Activated naive CD4-positive, alpha-beta T cell treated with Interleukin-2 at 50 U/mL for 16 hours (primary cell): ENCODE data around the gene GRM8.

Experiments
- DNase-seq: peaks from one replicate; pipeline ENCODE4 v3.0.0-alpha.2; 2020

Gene GRM8

DNA sequence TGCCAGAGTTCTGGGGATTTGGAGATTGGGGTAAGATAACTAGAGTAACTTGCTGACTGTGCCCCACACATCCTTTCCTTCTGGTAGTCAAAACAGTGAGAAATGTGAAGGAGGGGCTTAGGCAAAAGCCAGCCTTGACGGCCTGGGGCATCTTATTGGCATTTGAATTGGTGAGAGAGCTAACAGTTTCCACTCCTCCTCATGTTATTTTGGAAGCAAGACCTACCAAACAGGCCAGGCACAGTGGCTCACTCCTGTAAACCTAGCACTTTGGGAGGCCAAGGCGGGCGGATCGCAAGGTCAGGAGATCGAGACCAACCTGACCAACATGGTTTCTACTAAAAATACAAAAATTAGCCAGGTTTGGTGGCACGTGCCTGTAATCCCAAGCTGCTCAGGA is 596.6 kb downstream of the GRM8 start:
- no peak for DNase-seq

- DNase-seq, result no peak
Observed at GRCh38 chr7:126637538-126637937, 615.2 kb downstream of the GRM8 start.

DNA sequence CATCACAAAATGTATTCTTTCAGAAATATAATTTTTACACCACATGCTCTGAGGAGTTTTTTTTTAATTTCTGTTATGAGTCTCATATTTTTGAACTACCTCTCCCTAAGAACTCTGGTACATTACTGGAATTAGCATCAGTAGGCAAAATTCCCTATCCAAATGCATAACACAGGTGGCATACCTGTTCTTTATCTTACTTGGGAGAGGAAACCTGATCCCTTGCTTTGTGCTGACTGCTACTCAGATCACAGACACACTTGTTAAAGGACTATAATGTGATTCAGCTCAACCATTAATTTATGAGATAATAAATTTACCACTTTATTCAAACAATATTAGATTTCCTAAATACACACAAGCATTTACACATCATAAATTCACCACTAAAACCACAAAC is 617.2 kb downstream of the GRM8 start:
- DNase-seq, result no peak

- no peak for DNase-seq
Observed at GRCh38 chr7:126608339-126608776, 644.4 kb downstream of the GRM8 start.

- no peak for DNase-seq
Observed at GRCh38 chr7:126606331-126606730, 646.4 kb downstream of the GRM8 start.

DNA sequence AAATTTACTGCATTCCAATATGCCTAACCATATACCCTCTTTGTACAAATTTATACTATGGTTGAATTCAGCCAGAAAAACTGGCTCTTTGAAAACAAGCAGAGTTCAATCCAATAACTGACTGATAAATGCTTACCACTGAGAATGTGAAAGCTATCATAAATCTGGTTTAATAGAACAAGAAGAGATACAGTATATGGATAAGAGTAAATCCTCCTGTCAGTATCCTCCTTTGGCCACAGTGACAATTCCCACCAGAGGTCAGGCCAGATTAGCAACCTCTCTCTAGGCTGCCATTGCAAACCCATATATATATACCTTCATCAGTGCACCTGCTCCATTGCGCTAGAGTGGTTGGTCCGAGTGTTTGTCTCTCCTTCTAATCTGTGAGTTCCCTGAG is 647.2 kb downstream of the GRM8 start:
- DNase-seq, result no peak

GRCh38 chr7:126605056-126605455 is 647.7 kb downstream of the GRM8 start:
- no peak for DNase-seq

DNA sequence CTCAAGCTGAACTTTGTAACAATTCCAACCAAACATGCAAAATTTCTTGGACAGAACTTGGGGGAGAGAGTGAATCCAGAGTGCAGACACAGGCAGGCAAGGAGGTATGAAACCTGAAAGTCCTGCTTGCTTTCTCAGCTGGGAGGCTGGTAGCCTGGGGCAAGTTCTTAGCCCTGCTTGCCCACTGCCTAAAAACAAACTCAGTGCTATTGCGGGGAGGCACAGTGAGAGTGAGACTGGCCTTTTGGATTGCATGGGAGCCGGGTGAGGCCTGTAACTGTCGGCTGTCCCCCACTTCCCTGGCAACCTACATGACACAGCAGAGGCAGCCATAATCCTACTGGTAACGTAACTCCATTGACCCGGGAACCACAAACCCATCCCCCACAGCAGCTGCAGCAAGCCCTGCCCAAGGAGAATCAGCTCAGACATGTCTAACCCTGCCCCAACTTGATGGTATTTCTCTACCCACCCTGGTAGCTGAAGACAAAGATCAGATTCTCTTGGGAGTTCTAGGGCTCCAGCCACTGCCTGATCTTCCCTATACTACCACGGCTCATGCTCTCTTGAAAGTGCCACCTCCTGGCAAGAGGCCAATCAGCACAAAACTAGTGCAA is 663.6 kb downstream of the GRM8 start:
- no peak for DNase-seq

DNA sequence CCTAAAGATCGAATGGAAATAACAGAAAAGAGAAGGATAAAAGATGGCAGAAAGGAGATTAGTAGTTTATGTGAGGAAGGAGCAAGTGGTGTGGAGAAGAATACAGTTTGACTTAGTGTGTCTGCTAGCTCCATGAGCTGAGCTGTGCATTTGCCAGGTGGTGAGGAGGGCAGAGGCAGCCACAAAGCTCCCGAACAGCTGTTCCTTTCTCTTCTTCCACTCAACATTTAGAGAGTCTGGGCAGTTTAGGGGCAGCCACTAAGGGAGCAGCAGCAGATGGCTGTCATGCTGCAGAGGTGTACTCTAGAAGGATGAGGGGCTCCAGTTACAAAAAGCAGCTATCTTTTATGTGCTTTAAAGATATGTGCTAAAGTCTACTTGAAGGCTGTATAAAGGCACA is 674.4 kb downstream of the GRM8 start:
- DNase-seq, result no peak

GRCh38 chr7:126574276-126575250 is 678.2 kb downstream of the GRM8 start:
- DNase-seq, result no peak

- no peak for DNase-seq
Observed at GRCh38 chr7:126570845-126571244, 681.9 kb downstream of the GRM8 start.

DNA sequence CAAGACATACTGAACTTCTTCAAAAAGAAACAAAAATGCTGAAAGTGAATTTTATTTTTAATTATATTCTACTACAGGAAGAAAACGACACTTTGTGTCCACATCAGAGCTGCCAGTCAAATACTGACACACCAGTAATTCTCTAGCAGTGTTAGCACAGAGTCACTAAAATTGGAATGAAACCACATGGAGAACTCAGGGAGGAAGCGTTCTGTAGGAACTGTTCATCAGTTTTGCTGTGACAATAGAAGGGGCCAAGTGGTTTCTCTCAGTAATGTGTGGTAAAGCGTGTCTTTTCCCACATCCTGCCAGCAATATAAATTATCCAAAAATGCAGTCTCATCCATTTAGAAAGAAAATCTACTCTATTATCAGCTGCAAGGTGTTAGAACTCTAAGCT is 683.3 kb downstream of the GRM8 start:
- DNase-seq, result no peak

DNA sequence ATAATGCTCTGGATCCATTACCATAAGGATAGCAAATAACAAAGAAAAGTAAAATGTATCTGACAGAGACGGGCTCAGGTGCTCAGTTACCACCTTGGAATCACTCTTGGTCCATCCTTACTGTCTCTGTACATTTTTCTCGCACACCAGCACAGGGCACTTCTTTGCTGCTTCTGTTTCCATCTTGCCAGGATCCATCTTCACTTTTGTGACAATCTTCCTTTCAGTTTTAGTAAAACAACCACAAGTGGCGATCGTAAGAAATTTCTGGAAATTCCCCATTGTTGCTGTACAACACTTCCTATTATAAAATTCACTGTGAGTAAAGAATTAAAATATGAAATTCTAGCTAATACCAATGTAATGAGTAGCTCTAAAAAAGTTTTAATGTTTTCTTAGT is 695.5 kb downstream of the GRM8 start:
- DNase-seq, result no peak

- DNase-seq, result no peak
Observed at GRCh38 chr7:126541406-126541805, 711.3 kb downstream of the GRM8 start.

DNA sequence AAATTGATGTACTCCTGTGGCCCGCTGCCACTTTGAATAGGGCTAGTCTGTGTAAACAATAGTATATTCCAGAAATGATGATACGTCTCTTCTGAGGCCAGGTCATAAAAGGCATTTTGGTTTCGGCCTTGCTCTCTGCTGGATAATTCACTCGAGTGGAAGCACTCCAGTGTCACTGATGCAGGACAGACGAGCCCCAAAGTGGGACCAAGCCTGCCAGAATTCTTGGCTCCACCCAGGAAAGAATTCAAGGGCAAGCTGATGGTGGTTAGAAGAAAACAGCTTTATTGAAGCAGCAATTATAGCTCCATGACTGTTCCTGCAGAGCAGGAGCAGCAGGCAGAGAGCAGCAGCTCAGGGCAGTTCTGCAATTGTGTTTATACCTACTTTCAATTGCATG is 717.6 kb downstream of the GRM8 start:
- DNase-seq, result no peak

DNA sequence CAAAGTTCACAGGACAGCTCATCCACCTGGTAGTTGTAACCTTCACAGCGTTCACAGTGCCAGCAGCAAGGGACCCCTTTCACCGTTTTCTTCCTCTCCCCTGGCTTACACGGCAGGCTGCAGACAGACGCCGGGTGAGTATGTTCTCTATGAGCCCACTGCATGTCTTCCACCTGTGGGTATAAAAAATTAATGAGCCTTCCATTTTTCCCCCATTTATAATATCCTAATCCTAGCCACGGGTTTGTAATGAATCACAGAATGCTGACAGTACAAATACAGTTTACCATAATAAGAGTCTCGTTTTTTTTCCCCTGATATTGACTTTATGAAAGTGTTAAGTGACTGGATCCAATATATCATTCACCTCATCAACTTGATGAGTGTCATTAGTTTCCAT is 719.0 kb downstream of the GRM8 start:
- DNase-seq, result no peak

DNA sequence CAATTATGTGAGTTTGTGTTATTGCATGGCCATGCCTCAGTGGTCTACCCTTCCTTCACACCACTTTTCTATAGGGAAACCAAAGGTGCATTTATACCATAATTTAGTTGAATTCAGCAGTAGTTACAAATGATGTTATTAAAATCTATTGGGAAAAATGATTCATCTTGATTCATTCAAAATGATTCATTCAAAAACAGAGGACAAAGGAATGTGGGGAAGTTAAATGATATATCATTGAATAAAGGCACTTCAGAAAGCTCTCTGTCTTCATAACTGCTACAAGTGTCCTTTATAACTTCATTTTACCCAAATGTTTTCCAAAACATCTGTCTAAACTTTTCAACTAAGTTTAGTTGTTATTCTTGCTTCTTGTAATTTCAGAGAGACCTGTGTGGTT is 722.9 kb downstream of the GRM8 start:
- no peak for DNase-seq

- DNase-seq, result no peak
Observed at GRCh38 chr7:126529254-126529653, 723.5 kb downstream of the GRM8 start.

DNA sequence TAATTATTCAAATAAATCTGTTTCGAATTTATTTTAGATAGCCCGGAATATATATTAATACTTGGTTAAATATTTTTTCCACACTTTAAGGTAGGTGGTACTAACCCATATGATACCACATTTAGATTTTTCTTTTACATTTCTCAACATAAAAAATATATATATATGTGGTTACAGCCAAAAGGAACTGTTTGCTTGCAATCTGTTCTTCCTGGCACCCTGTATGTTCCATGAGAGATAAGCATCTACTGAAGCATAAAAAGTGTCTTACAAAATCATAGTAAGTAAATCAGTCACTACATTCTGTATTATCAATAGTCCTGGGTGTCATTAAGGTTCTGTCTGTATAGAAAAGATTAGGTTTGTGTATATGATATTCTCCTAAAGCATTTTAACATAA is 726.8 kb downstream of the GRM8 start:
- DNase-seq, result no peak

- no peak for DNase-seq
Observed at GRCh38 chr7:126524967-126525366, 727.8 kb downstream of the GRM8 start.

GRCh38 chr7:126511046-126511445 is 741.7 kb downstream of the GRM8 start:
- DNase-seq, result no peak

DNA sequence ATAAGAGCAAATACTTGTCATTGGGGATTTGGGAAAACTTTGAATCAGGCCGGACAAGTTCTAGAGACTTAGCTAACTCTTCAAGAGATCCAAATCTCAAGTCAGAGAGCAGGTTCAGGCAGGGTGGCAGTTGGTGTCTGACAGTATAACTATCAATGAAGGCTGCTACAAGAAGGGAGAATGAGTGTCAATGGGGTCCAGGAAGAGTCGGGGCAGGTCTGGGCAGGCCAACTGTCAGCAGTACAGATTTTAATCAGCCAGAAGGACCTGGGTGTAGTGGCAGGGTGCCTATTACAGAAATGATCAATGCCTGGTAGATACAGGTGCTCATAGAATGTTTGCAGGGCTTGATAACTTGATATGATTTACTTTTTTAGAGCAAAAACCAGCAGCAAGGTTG is 751.1 kb downstream of the GRM8 start:
- DNase-seq, result no peak

DNA sequence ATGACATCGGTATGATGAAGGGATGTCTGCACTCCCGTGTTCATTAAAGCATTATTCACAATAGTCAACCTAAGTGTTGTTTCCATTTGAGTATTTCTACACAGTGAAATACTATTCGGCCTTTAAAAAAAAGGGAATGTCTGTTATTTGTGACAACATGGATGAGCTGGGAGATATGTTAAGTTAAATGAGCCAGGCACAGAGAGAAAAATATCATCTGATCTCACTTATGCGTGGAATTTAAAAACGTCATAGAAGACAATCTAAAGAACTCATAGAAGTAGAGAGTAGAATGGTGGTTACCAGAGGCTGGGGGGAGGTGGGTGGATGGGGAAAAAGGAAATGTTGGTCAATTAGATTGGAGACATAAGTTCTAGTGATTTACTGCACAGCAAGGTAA is 753.3 kb downstream of the GRM8 start:
- DNase-seq, result no peak

DNA sequence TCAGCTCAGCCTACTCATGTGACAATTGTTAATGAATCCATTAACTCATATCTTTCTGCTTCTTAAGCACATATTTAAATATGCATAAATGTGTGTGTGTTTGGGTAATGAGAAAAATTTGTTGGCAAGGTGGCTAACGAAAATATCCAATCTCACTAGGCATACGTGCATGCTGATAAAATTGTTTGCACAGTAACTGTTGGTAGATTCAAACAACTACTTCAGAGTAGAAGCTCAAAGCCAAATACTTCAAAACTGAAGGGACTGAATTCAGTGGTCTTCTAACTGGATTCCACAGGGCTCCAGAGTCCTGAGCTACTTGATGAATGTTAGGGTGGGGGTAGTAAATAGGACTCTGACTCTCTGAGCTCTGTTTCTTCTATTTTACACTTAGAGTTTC is 757.0 kb downstream of the GRM8 start:
- no peak for DNase-seq

- no peak for DNase-seq
Observed at GRCh38 chr7:126495001-126495400, 757.7 kb downstream of the GRM8 start.
